Measurements from ENCODE around the gene ATXN10.

The ATXN10 gene

DNA sequence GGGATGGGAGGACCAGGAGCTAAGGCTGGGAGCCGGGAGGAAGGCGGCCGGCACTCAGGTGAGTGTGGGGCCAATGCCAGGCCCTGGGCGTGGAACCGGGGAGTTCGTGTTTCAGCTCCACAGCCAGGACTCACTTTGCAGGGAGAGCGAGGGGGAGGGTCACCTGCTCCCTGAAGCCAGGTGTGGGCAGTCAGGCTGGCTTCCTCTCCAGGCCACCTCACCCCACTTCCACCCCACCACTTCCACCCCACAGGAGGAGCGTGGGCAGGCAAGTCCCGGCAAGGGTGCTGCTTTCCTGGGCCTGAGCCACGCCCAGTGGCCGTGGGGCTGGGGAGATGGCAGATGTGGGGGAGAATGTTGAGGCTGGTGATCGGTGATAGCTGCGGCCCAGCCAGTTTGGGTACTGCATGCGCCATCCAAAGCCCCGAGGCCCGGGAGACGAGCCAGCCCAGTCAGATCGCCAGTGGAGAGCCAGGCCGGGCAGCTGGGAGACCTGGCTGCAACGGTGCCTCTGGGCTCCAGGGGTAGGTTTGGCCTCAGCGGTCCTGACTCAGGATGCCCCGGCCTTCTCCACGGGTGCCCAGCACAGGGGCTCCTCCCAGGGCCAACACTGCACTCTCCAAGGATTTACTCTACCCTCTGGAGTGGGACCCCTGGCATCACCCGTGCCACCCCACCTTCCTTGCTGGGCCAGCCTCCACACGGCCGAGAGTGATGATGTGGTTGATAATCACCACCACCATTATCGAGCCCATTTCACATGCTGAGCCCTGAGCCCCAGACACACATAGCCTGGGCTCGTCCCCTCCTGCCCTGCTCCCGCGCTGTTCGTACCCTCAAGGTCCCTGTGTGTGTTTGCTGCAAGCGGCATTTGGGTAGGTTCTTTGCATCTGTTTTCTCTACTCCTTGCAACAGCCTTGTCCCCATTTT lies 211.5 kb downstream of the ATXN10 start:
- DNase-seq, result no peak

GRCh38 chr22:45883811-45884170 lies 212.2 kb downstream of the ATXN10 start:
- DNase-seq, result no peak

- no peak for DNase-seq
Observed at GRCh38 chr22:45884201-45885062, 212.8 kb downstream of the ATXN10 start.

DNA sequence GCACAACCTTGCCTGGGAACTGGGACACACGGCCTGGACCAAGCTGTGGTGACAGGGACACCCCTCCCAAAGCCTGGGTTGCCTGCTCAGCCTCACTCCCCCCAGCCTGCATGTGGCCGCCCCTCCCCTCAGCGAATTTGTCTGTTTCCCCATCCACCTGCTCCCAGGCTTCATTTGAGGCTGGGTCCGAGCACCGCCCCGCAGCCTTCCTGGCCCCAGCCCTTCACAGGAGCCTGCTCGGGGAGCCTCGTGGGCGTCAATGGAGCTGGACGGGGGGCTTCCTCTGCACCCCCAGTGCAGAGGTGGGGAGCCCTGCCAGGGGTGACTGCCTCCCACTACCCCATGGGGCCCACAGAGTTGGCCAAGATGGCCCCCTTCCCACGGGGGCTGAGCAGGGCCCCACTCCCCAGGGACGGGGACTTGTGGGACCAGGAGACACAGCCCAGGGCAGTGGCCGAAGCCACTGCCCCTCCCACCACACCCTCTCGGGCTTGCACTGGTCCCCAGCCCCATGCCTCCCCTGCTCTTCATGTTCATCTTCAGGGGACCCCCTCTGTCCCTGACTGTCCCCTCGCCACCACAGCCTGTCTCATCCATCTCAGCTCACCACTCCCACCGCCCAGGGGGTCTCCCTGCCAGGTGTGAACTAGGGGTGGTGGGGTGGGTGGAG lies 213.7 kb downstream of the ATXN10 start:
- no peak for DNase-seq

DNA sequence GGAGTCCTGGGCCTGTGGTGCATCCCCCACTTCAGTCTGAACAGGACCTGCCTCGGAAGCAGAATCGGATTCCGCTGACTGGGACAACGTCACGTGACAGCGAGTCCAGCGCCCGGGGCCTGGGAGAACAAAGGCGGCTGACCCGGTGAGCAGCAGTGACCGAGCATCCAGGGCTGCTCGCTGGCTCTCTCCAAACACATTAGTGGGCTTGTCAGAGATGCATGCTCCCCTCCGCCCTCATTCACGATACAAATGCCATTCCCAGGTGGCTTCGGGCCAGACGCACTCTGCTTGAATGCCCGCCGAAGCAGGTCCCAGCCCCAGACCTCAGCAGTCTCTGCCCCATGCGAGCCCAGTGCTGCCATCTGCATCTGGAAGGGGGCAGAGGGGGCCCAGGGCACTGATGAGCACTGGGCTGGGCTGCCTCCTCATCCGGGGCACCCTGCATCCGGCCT lies 214.3 kb downstream of the ATXN10 start:
- no peak for DNase-seq

DNA sequence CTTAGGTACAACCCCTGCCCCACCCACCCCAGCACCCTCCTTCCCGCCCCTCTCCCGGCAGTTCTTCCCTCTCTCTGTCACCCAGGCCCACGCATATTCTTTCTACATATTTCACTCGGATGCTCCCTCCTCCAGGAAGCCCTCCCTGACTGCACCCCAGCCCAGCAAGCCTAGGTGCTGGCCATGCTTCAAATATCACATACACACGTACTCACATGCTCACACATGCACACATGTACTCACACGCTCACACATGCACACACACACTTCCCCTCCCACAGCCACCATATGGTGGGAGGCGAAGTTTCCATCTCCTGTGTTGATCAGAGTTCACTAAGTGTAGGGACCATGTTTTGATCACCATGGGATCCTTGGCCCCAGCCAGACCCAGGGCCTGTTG lies 214.9 kb downstream of the ATXN10 start:
- no peak for DNase-seq

- DNase-seq, result no peak
Observed at GRCh38 chr22:45887202-45888131, 215.8 kb downstream of the ATXN10 start.

GRCh38 chr22:45888221-45889092 lies 216.8 kb downstream of the ATXN10 start:
- DNase-seq, result no peak

DNA sequence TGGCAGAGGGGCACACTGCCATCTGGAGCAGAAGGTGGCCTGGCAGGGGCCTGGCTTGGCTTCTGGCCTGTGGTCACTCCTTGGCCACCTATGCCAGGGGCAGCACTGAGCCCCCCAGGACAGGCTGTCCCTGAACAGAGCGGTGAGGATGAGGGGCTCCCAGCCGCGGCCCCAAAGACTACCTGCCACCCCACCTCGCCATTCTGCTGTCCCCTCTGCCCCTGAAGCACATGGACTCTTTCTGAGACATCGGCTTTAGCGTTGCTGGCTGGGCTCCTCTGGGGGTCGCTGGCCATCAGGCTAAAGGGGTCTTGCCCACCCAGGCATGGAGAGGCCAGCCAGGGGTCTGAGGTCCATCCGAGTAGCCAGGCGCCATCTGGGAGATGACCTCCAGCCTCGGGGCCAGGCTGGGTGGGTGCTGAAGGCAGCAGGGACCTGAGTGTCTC lies 217.5 kb downstream of the ATXN10 start:
- DNase-seq, result no peak

GRCh38 chr22:45889539-45890350 lies 218.1 kb downstream of the ATXN10 start:
- no peak for DNase-seq

DNA sequence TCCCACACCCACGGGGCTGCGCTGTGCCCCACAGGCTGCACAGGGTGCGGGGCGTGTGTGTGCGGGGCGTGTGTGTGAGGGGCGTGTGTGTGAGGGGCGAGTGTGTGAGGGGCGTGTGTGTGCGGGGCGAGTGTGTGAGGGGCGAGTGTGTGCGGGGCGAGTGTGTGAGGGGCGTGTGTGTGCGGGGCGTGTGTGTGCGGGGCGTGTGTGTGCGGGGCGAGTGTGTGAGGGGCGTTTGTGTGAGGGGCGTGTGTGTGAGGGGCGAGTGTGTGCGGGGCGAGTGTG lies 218.7 kb downstream of the ATXN10 start:
- DNase-seq, result no peak

DNA sequence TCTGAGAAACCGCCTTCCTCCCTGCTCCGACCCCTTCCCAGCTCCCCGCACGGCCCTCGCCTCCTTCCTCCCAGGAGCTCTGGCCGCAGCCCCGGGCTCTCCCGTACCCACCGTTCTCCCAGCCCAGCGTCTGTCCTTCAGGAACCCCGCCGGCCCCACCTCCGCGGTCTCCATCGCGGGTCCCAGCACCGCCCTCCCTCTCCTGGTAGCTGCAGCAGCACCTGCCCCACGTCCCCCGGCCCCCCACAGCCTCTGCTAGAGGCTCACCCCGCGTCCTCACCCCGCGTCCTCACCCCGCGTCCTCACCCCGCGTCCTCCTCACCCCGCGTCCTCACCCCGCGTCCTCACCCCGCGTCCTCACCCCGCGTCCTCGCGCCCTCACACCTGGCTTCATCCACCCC lies 219.4 kb downstream of the ATXN10 start:
- no peak for DNase-seq

GRCh38 chr22:45891471-45891995 lies 219.9 kb downstream of the ATXN10 start:
- no peak for DNase-seq

GRCh38 chr22:45891996-45892621 lies 220.5 kb downstream of the ATXN10 start:
- no peak for DNase-seq

GRCh38 chr22:45892681-45893461 lies 221.2 kb downstream of the ATXN10 start:
- DNase-seq, result no peak

DNA sequence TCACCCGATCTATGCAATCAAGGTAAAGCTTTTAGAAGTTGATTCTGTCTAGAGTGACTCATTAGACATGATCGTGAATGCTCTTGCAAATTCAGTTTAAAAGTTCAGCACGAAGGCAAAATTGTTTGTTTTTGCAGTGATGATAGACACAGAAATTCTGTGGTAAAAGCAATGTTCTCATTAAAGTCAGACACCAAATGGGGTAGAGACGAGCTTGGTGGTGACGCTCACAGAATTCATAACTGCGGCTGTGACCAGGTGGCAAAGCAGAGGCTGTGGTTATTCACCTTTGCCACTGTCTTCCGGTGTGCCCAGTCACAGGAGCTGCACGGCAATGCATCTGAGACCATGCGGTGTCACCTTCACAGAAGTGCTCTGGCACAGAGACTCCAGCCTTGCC lies 221.9 kb downstream of the ATXN10 start:
- DNase-seq, result no peak
